NCI-H1694 (cell line): ENCODE data around the gene DMD.

Experiments
- DNase-seq: peaks from one replicate; lab custom pipeline; 2025; lab: John Stamatoyannopoulos, UW

The DMD gene

GRCh38 chrX:31225819-31226218, 1985.5 kb downstream of the DMD start:
- DNase-seq, result no peak

DNA sequence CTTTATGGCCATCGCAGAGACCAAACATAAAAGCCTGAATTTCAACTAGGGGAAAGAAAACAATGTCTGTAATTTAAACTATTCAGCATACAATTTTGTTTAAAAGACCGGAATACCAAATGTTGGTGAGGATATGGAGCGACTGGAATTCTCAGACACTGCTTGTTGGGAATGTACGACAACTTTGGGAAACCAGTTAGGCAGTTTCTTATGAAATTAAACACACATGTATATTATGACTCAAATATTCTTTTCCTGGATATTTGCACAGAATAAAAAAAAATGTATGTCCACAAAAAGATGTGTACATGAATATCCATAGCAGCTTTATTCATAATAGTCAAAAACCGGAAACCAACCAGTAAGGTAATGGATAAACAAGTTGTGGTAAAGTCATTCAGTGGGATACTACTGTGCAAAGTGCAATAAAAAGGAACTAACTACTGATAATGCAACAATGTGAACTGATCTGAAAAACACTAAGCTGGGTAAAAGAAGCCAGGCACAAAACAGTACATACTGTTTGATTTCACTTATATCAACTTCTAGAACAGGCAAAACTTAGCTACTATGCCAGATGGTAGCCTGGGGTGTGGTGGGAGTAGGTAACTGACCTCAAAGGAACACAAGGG, 1986.9 kb downstream of the DMD start:
- no peak for DNase-seq

DNA sequence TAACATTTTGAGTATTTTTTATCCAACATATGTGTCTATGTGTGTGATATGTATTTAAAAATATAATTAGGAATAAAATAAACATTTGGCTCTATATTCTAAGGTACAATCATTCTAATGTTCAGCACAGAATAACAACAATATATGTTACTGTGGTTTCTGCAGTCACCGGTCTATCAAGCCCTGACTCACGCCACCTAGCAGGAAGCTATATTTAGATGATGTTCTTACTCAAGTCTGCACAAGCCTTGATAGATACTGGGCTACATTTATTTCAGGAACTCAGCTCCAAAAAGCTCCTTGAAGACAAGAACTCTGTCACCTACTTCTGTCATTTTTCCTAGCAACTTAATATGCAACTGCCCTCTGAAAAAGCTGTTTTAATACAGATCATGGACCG, 1987.5 kb downstream of the DMD start:
- no peak for DNase-seq

DNA sequence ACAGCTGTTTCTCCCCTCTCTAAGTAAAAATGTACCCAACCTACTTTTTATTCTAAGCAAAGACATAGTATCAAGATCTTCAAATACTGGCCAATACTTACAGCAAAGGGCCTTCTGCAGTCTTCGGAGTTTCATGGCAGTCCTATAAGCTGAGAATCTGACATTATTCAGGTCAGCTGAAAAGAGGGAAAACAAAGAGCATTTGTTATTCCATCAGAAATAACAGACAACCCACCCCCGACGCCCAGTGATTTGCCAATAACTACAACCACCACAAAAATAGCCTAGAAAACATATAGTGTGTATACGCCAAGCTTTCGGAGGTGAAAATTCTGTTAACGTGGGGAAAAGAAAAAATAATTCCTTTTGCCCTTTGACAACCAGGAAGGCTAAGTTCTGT, 1988.4 kb downstream of the DMD start:
- no peak for DNase-seq

DNA sequence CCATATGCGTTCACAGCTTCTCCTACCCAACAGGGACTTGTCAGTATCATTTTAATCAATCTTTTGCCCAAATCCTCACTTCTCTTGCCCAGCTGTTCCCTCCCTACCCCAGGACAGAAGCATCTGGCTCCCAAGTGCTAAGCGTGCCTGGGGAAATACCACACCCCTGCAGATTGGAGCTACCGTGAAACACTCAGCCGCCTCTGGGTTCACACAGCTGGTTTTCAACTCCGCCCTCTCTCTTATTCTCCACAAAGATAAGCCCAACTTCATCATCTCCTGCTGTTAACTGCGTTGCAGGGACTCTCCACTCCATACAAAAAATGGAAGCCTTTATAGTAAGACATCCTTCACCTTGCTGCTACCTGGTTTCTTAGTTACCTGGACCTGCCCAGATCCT, 1992.2 kb downstream of the DMD start:
- no peak for DNase-seq

DNA sequence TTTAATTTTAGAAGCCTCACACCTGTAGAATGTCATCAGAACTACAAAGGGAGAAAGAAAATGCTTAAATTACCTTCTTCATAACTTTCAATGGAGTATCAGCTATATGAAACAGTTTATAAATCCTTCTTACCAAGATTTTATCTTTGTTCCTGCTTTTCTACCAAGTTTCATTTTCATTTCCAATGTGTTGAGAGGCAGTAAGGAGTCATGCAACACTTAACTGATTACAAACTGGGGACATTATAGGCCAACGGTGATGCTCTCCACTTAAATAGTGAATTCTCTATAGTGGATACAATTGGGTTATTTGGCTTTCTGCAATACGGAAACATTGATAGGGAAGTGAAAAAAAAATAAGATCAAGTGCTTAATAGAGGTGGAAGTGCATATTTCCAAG, 1994.3 kb downstream of the DMD start:
- no peak for DNase-seq

GRCh38 chrX:31215277-31215815, 1996.0 kb downstream of the DMD start:
- no peak for DNase-seq

DNA sequence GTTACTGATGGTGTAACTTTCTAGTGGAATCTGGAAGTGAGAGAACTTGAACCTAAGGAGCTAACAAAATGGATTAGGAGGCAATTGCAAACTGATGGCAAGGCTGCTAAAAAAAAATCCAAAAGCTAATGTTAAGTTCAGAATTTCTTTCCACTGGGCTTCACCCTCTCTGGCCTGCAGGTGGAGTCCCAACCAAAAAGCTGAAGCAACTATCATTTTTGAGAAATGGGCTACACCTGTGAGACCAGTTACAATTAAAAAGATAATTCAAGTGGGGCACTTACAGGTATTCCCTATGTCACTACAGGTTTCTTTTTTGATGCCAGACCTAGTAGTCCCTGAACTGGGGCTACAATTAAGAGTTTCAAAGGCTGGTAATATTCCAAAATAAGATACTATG, 1997.4 kb downstream of the DMD start:
- no peak for DNase-seq

GRCh38 chrX:31212856-31213748, 1998.2 kb downstream of the DMD start:
- no peak for DNase-seq

DNA sequence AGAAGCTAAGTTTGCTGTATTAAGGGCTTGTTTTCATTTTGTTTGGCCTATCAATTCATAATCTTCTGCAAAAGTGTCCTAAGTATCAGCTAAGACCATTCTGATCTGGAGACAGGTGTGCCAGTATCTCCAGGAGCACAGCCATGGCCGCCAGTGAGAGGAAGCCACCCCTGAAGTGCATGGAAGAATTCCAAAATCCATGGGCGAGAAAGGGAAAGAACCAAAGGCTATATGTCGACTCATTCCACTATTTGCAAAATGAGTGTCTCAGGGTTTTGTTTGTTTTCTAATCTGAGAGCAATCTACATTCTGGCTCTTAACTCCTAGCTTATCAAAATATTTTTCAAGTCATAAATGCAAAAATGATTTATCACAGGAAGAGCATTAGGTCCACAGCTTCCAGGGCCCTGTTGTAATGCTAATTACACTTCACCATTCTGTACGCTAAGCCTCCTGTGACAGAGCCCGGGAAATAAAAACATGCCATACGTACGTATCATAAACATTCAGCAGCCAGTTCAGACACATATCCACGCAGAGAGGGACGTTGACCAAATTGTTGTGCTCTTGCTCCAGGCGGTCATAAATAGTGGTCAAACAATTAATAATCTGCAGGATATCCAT, 2002.2 kb downstream of the DMD start:
- DNase-seq, result no peak

DNA sequence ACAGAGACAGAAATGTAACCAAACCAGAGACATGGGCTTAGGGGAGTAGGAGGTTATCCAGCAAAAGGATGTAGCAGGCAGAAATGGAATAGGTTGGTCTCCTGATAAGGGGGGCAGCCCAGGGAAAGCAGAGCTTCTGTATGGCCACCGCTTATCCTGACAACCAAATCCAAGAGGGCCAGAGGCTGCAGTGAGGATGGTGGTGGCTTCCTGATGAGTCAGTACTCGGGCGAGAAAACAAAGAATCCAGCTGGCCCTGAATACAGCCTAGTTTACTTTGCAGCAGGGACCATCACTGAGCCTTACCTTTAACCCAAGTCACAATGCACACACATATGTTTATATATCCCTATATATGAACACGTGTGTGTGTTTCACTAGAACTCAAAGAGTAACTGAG, 2009.8 kb downstream of the DMD start:
- DNase-seq, result no peak

DNA sequence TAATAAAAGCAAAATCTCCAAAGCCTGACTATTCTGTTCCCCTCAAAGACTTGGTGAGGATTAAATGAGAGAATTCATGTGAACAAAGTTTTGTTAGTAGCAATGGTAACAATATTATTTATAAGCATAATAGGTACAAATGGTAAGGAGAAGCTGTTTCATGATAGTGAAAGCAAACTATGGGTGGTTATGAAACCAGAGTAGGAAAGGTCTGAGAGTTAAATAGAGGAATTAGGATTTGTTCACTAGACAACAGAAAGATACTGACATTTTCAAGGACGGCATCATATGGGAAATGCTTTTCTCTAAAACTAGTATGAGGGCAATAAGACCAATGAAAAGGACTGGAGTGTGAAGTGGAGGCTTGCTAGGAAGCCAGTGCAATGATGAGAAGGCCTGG, 2010.9 kb downstream of the DMD start:
- no peak for DNase-seq

- no peak for DNase-seq
Measured at GRCh38 chrX:31199840-31200114, 2011.6 kb downstream of the DMD start.

DNA sequence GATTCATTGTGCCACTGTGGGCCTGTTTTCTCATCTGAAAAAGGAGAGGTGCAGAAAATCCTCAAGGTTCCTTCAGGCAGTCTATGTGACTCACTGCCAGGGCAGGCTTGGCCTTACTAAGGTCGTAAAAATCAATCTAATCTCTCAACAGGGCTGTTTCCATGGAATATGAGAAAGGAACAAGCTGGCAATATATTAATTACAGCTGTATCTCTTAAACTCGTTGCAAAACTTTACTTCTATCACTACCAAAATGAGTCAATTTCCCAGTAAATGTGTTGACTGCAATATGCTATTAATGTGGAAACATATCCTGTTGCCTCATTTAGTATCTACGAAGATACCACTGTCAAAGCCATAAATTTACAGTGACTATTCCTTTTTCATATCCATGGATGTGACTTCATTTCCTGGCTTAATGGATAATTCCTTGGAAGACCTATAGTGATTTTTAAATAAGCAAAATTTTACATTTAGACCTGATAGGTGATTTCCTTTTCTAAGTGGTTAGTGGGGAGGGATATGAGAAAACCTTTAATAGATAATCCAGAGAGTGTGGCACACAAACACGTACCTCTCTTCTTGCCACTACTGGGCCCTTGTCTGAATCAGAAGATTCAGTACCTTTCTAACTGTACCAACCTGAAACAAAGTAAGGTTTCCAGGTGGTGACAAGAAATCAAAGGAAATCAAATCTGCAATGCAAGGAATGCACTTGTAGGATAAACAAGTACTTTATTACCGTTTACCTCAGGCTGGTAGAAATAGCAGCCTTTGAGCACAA, 2012.1 kb downstream of the DMD start:
- no peak for DNase-seq

DNA sequence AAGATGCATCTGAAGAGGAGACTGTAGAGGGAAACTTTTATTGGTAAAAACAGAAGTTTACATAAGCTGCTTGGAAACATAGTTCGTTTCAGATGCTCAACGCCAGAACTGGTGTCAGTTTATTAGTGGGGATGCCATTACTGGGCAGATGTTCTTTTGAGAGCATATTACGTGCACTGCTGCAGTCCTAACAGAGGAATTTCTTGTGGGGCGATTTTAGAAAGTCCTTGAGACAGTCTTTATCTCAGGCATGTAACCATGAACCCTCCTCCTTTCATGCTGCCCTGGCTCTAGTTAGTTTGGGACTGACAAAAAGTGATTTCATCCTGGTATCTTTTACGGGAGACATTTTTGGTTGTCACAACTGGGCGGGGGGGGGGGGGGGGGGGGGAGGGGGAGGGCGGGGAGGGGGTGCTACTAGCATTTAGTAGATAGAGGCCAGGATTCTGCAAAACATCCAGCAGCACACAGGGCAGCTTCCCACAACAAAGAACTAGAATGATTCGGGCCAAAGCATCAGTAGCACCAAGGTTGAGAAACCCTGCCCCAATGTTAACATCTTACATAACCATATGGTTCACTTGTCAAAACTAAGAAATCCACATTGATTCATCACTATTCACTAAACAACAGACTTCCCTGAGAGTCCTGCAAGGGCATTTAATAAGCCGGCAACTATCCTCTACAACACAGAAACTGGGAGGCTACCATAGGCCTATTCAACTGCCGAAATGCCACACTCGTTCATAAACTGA, 2021.0 kb downstream of the DMD start:
- DNase-seq, result no peak

GRCh38 chrX:31186693-31187338, 2024.5 kb downstream of the DMD start:
- DNase-seq, result no peak

GRCh38 chrX:31185884-31186283, 2025.5 kb downstream of the DMD start:
- no peak for DNase-seq

GRCh38 chrX:31181377-31182000, 2029.9 kb downstream of the DMD start:
- DNase-seq, result no peak

DNA sequence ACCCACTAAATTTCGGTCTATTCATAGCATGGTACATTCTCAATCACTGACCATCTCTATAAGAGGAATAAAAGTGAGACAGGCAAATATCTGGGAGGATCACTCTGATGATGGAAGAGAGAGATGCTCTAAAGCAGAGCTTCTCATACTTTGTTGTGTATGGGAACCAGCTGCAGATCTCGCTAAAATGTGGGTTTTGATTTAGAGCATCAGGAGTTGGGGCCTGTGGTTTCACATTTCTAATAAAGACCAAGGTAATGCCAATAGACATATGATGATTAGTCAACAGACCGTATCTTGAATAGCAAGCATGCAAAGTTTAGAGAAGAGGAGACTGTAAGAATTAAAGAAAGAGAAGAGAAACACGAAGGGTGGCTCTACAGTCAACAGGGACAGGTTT, 2032.1 kb downstream of the DMD start:
- no peak for DNase-seq

- DNase-seq, result no peak
Measured at GRCh38 chrX:31178769-31179125, 2032.6 kb downstream of the DMD start.
